HEK293T (cell line): ENCODE data around the gene SLC38A1.

Experiments
- CTCF ChIA-PET: fragments of 350-600 bp; formaldehyde crosslinking; extraction: SDS; loops from one replicate; lab custom pipeline; 2021; ENCODE audit warnings: antibody characterized with exemption, inconsistent platforms; lab: Yijun Ruan, JAX
- POLR2A ChIA-PET: fragments of 350-600 bp; formaldehyde crosslinking; extraction: SDS; loops from one replicate; lab custom pipeline; 2020; ENCODE audit warnings: antibody characterized with exemption, inconsistent platforms; lab: Yijun Ruan, JAX
- DNase-seq: peaks from one replicate; pipeline ENCODE4 v3.0.0; 2012; ENCODE audit warnings: mixed read lengths; ENCODE audit errors: extremely low spot score
- ARNT ChIP-seq: fragments of 450-650 bp; IDR thresholded peaks from 2 replicates; pipeline ENCODE4 v1.6.1; 2017; ENCODE audit warnings: mild to moderate bottlenecking
- BHLHE40 ChIP-seq: fragments of 450-650 bp; IDR thresholded peaks from 2 replicates; pipeline ENCODE4 v1.6.1; 2016; ENCODE audit warnings: mild to moderate bottlenecking, moderate library complexity, borderline replicate concordance
- CTBP1 ChIP-seq: fragments of 450-650 bp; IDR thresholded peaks from 2 replicates; pipeline ENCODE4 v1.6.1; 2016; ENCODE audit warnings: borderline replicate concordance
- ELF4 ChIP-seq: fragments of 450-650 bp; IDR thresholded peaks from 2 replicates; pipeline ENCODE4 v1.6.1; 2017; ENCODE audit warnings: antibody characterized with exemption
- FOXA1 ChIP-seq: fragments of 450-650 bp; IDR thresholded peaks from 2 replicates; pipeline ENCODE4 v1.6.1; 2016; ENCODE audit warnings: mild to moderate bottlenecking
- FOXK2 ChIP-seq: fragments of 450-650 bp; IDR thresholded peaks from 2 replicates; pipeline ENCODE4 v1.6.1; 2016; ENCODE audit warnings: mild to moderate bottlenecking
- FOXM1 ChIP-seq: fragments of 450-650 bp; IDR thresholded peaks from 2 replicates; pipeline ENCODE4 v1.6.1; 2017; ENCODE audit warnings: mild to moderate bottlenecking, borderline replicate concordance
- HDGF ChIP-seq: fragments of 450-650 bp; IDR thresholded peaks from 2 replicates; pipeline ENCODE4 v1.6.1; 2017; ENCODE audit warnings: antibody characterized with exemption, borderline replicate concordance
- L3MBTL2 ChIP-seq: fragments of 450-650 bp; conservative IDR thresholded peaks from 2 replicates; pipeline ENCODE4 v1.6.1; 2016; ENCODE audit warnings: mild to moderate bottlenecking
- LEF1 ChIP-seq: fragments of 450-650 bp; IDR thresholded peaks from 2 replicates; pipeline ENCODE4 v1.6.1; 2017; ENCODE audit warnings: mild to moderate bottlenecking, borderline replicate concordance
- NFRKB ChIP-seq: fragments of 450-650 bp; IDR thresholded peaks from 2 replicates; pipeline ENCODE4 v1.6.1; 2016; ENCODE audit warnings: mild to moderate bottlenecking, moderate library complexity
- SP1 ChIP-seq: fragments of 450-650 bp; IDR thresholded peaks from 2 replicates; pipeline ENCODE4 v1.6.1; 2017
- SUZ12 ChIP-seq: fragments of 450-650 bp; IDR thresholded peaks from 2 replicates; pipeline ENCODE4 v1.6.1; 2016; ENCODE audit warnings: mild to moderate bottlenecking
- TARDBP ChIP-seq: fragments of 450-650 bp; IDR thresholded peaks from 2 replicates; pipeline ENCODE4 v1.6.1; 2016
- ZNF384 ChIP-seq: fragments of 450-650 bp; IDR thresholded peaks from 2 replicates; pipeline ENCODE4 v1.6.1; 2016
- TF ChIP-seq, protein P1 (sequence below): fragments of 450-650 bp; IDR thresholded peaks from 2 replicates; pipeline ENCODE4 v1.6.1; 2016

SLC38A1 gene

DNA sequence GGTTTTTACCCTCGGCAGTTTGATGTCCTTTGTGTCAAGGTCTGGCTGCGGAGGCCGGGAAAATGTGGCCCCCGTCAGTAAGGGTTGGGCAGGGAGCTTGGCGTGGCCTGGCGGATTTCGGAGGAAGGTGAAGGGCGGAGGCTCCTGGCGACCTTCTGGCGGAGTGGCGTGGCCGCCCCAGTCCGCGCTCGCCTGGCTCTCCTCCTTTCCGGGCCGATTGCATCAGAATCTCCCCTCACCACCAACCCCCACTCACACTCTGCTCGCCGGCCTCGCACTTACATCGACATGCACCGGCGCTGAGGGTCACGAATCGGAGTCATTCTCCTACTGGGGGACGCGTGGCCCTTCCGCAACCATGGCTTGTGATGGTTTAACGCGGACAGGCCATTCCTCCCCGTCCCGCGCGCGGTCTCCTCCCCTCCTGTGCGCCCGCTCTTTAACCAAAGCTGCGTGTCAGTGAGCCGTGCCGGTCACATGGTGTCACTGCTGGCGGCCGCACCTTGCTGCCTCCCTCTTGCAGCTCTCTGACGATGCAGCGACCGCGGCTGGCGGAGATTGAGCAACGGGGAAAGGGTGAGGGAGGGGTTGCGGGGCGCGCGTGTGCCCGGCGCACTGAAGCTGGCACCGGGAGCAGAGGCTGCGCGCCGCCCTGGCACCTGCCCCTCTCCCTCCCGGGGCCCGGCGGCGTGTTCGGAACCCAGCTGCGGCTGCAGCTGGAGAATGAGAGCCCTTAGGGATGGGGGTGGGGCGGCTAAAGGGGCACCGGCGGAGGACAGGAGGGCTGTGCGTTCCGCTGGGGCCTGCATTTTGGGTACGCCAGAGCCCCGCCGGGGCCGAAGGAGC lies at the start of gene SLC38A1:
Gene SLC38A1 (minus strand): TSS at position 461 of the 846 bp plus-strand sequence. CDS start 29,243 bp downstream, outside the sequence.
- CTCF ChIA-PET: no interaction called here
- POLR2A ChIA-PET: interaction anchor here (0.8 to 1.9 kb wide), 11 partner anchors 9 to 1889 kb away, joined by 3 to 9 read pairs (median 4); partner anchors contain the start of gene ASB8
- TF ChIP-seq ZNF384 (no peak), SUZ12 (no peak), TARDBP (no peak), ARNT (peak; percentile 15; the same call in 1 of the 2 replicates), CTBP1 (peak; percentile 69), HDGF (no peak), BHLHE40 (no peak), L3MBTL2 (peak; percentile 99), FOXM1 (no peak), LEF1 (no peak), ELF4 (no peak), FOXK2 (no peak), NFRKB (no peak), FOXA1 (no peak), SP1 (no peak)
- DNase-seq: peak; percentile 72

DNA sequence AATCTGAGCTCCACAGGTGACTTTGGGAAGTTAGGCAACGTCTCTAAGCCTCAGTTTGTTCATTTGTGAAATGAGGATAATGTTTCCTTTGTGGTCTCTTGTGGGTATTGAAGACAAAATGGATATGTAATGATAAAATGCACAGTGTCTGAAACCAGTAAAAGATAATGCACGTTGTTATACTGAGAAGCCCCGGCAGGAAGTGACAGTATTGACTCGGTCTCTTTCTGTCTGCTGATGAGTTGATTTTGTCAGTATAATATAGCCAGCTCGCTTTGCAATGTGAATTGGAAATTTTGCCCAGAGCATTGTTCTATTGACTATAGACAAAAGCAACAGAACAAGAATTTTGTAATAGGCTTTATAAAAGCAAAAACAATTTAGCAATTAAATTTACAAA lies 49.2 kb upstream of the SLC38A1 start:
- DNase-seq: no peak
- ChIA-PET CTCF (no interaction called here), POLR2A (no interaction called here)
- no peak for TF ChIP-seq SUZ12
- TF ChIP-seq, protein P1, sequence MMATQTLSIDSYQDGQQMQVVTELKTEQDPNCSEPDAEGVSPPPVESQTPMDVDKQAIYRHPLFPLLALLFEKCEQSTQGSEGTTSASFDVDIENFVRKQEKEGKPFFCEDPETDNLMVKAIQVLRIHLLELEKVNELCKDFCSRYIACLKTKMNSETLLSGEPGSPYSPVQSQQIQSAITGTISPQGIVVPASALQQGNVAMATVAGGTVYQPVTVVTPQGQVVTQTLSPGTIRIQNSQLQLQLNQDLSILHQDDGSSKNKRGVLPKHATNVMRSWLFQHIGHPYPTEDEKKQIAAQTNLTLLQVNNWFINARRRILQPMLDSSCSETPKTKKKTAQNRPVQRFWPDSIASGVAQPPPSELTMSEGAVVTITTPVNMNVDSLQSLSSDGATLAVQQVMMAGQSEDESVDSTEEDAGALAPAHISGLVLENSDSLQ: no peak
- TF ChIP-seq FOXK2: no peak
- TF ChIP-seq LEF1: no peak
- no peak for TF ChIP-seq ELF4
- no peak for TF ChIP-seq HDGF

DNA sequence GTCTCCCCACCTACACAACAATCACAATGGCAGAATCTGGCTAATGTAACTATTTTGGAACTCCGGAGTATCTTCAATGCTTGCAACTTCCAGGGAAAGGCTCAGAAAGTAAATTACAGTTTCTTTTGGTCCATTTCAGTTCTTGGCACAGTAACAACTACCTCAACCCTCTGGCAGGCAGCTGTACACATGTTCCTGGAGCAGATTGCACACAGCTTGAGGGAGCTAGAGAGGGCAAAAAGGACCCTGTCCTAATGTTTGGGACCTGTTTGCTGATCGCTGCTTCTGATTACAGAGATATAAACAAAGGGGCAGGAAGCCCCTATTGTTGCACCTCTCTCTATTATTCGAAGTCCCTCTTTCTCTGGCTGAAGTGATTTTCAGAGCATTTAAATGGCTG lies 35.2 kb upstream of the SLC38A1 start:
- TF ChIP-seq FOXK2: no peak
- no peak for TF ChIP-seq ELF4
- TF ChIP-seq CTBP1: no peak
- TF ChIP-seq HDGF: no peak
- no peak for TF ChIP-seq NFRKB
- TF ChIP-seq ARNT: no peak
- DNase-seq: no peak
- ChIA-PET POLR2A (no interaction called here), CTCF (interaction anchor here (2.5 kb wide), 1 partner anchor 179 kb away, joined by 6 read pairs; no protein-coding TSS in a partner anchor)

DNA sequence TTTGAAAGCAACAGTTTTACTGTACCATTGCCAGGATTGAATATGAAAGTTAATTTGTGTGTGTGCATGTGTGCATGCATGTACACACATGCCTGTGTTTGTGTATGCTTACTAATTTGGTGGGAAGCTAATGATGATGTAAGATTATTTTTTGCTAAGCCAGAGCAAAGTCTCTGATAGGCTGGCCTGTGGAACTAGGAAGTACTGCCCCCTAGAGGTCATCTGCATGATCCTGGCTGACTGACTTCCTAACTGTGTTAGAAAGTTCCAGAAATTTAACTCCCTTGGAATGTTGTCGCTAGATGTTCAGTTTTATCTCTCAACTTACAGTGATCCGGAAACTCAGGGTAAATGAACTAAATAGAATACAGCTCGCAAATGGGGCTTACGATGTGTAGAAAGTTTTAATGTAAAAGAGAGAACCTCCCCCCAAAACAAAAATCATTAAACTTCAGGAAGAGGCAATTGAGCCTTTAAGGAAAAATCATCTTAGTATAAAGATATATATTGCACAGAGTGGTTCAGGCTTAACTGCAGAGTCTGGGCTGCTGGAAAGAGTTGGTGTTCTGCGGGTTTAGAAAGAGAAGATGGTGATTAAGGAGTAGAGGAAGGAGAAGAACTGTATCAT lies 34.3 kb upstream of the SLC38A1 start:
- ChIA-PET CTCF (interaction anchor here (0.6 to 2.5 kb wide), 2 partner anchors 32 to 178 kb away, joined by 3 to 6 read pairs; no protein-coding TSS in a partner anchor), POLR2A (no interaction called here)
- TF ChIP-seq, protein P1: no peak
- TF ChIP-seq HDGF (no peak), FOXK2 (no peak), SUZ12 (no peak), SP1 (no peak), FOXM1 (no peak), TARDBP (no peak), ZNF384 (no peak), FOXA1 (no peak), L3MBTL2 (no peak), BHLHE40 (no peak), LEF1 (no peak), CTBP1 (no peak)
- DNase-seq: peak; percentile 22

DNA sequence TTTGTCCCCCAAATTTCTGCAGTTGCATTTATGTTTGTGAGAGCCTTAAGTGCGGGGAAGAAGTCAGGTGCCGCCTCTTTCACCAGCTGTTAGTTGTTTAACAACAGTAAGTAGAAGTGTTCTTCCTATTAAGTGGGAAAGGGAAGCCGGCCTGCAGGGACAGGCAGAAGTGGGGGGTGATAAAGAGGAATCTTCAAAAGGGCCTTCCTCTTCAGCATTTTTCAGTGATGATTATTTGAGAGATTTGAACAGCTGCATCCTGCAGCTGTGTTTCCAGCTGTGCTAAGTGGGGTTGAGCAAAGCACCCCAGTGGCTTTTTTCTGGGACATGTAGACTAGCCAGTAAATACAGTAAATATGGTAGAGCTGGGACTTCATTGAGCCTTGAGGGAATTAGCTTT lies 32.1 kb upstream of the SLC38A1 start:
- no peak for TF ChIP-seq FOXA1
- TF ChIP-seq NFRKB: no peak
- TF ChIP-seq SP1: no peak
- TF ChIP-seq LEF1: no peak
- no peak for TF ChIP-seq CTBP1
- TF ChIP-seq ZNF384: no peak
- no peak for TF ChIP-seq FOXM1
- TF ChIP-seq SUZ12: no peak
- no peak for TF ChIP-seq BHLHE40
- TF ChIP-seq L3MBTL2: no peak
- no peak for TF ChIP-seq TARDBP
- TF ChIP-seq, protein P1: no peak
- TF ChIP-seq FOXK2: no peak
- TF ChIP-seq ELF4: no peak
- ChIA-PET POLR2A (interaction anchor here (1.2 kb wide), 1 partner anchor 32 kb away, joined by 4 read pairs; the partner anchor contains the start of gene SLC38A1), CTCF (interaction anchor here (0.7 kb wide), 1 partner anchor 20 kb away, joined by 4 read pairs; no protein-coding TSS in a partner anchor)
- no peak for DNase-seq

DNA sequence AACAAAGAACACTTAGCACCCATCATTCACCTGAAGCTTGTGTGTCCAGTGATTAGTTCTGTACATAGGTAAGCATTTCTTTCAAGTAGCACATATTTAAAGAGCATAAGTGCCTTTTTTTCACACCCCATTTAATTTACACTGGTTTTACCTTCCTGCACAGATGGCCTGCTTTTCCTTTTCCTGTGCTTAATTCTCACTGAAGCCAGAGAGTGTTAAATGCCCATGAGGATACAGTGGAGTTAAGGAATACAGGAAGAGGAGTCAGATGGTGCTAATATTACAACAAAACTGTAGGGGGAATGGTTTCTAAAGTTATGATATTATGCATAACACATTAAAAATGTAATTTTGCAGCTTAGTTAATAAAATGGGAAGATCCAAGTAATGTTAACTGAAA lies 31.0 kb upstream of the SLC38A1 start:
- CTCF ChIA-PET: interaction anchor here (0.7 to 0.9 kb wide), 2 partner anchors 175 to 684 kb away, joined by 3 read pairs; no protein-coding TSS in a partner anchor
- TF ChIP-seq ZNF384 (no peak), NFRKB (no peak), FOXA1 (no peak), CTBP1 (no peak), FOXM1 (no peak), ELF4 (no peak), SP1 (no peak), LEF1 (no peak), BHLHE40 (no peak), TARDBP (no peak), ARNT (no peak), SUZ12 (no peak), FOXK2 (no peak), HDGF (no peak), L3MBTL2 (no peak)
- TF ChIP-seq, protein P1: no peak
- no peak for DNase-seq
- POLR2A ChIA-PET: interaction anchor here (1.2 kb wide), 1 partner anchor 31 kb away, joined by 4 read pairs; the partner anchor contains the start of gene SLC38A1
